Measurements from ENCODE around the gene PRXL2A. TPM values are rescaled to one million over a fixed set of nuclear protein-coding genes. Genes with fewer than 3 reads are reported as not detected.

Gene PRXL2A
- total RNA-seq, 1 donor, result 0.90 TPM

DNA sequence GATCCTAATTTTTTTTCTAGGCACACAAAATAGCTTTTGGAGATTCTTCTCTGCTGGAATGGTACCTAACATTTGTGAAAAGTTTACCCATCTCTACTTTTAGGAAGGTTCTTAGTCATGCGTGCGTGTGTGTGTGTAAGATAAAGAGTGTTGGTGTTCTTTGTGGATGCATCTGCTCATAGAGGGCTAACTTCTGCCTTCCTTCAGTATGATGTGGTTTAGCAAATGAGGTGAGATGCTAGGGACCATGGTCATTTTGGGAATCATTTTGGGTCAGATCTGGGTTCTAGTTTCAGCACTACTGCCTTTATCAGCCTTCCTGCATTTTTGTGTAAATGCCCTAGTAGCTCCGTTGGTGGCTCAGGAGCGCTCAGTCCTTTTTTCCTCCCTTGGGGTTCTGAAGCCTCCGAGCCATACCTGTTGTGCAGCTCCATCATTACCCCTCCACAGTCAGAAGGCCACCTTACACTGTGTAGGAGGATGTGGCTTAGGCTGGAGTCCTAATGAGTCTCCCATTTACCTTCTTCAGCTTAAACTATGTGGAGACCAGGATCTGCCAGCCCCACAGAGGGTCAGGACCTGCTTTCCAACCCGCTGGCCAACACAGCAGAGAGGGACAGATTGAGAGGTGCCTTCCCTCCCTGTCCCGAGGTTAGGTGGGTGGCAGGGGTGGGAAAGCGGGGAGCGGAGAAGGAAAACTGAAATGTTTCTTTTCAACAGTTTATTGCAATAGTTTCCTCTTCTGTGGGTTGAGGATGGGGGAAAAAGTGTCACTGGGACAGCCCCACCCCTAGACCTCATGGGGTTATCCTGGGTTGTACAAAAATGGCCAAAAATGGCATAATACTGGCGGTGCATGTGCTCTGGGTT is 77.0 kb downstream of the PRXL2A start:
- TF ChIP-seq CTCF (IDR thresholded peaks at IDR 0.05; ENCODE audit: insufficient read depth, low read length), result no peak
- H3K4me3 ChIP-seq (ENCODE audit: low read depth, low read length), result no peak overlapping the region
- no peak for DNase-seq (ENCODE audit: low read depth)

DNA sequence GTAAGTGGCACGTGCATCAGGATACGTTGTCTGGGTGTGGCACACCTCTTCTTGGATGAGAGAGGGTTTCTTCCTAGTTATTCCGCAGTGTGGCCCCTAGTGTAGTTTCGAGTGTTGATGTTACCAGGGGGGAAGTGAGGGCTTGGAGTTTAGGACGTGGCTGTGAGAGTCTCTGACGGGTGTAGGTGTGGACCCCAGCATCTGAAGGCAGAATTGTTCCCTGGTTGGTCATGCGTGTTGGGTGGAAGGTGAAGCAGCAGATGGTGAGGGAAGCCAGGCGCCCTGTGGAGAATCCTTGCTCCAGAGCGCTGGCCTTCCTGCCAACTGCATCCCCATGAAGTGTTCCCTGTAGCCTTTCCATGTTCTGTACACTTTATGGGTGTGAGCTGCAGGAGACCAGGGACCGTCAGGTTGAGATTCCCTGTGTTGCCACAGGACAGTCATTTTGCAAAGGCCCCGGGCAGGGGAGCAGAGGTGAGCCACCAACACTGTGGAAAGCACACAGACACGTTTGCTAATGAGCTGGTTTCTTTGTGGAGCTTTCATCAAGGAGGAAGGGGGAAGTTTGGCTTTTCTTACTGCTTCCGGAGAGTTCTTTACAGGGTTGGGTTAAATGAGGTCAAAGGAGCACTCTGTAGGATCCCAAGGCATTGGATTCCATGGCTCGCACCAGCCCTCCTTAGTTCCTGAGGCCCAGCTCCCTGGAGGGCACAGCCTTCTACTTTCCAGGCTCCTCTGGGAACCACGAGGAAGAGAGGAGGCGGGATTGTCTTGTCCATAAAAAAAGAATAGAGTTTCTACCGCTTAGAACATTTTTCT is 77.8 kb downstream of the PRXL2A start:
- H3K4me3 ChIP-seq (ENCODE audit: low read depth, low read length), result no peak overlapping the region
- no peak for TF ChIP-seq CTCF (IDR thresholded peaks at IDR 0.05; ENCODE audit: insufficient read depth, low read length)
- DNase-seq (ENCODE audit: low read depth), result no peak

Other genes with a start within 250 kb of the PRXL2A start
- gene ANXA11, start 203.0 kb upstream of the PRXL2A start, total RNA-seq (ENCODE audit: low replicate concordance), result 51.1 and 153 TPM in 2 replicates
- not detected in 2 replicates for gene MAT1A, start 118.9 kb upstream of the PRXL2A start, total RNA-seq (ENCODE audit: low replicate concordance)
- not detected in 2 replicates for gene DYDC1, start 51.8 kb upstream of the PRXL2A start, total RNA-seq (ENCODE audit: low replicate concordance)
- not detected in 2 replicates for gene DYDC2, start 51.8 kb upstream of the PRXL2A start, total RNA-seq (ENCODE audit: low replicate concordance)
- gene TSPAN14, start 45.8 kb downstream of the PRXL2A start, total RNA-seq (ENCODE audit: low replicate concordance), result 21.3 and 107 TPM in 2 replicates
- gene SH2D4B, start 129.4 kb downstream of the PRXL2A start, total RNA-seq (ENCODE audit: low replicate concordance), result not detected in 2 replicates

All from fibroblast of the aortic adventitia (primary cell).